Measurements from ENCODE around the gene ZNF407. TPM values are rescaled to one million over a fixed set of nuclear protein-coding genes. Genes with fewer than 3 reads are reported as not detected.

Gene ZNF407
- polyA plus RNA-seq, 1 experiment = 2.8 TPM

DNA sequence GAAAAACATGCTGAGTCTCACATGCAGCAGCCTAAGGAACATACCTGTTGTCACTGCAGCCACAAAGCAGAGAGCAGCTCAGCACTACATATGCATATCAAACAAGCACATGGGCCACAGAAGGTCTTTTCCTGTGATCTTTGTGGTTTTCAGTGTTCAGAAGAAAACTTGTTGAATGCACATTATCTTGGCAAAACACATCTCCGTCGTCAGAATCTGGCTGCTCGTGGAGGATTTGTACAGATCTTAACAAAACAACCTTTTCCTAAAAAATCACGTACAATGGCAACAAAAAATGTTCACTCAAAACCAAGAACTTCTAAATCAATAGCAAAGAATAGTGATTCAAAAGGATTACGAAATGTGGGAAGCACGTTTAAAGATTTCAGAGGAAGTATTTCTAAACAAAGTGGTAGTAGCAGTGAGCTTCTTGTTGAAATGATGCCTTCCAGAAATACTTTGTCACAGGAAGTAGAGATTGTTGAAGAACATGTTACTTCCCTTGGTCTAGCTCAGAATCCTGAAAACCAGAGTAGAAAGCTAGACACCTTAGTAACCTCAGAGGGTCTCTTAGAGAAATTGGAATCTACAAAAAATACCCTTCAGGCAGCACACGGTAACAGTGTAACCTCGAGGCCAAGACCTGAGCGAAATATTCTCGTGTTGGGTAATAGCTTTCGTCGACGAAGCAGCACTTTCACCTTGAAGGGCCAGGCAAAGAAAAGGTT lies 34.1 kb downstream of the ZNF407 start:
- ChIA-PET POLR2A (no interaction called here), CTCF (interaction anchor here (1.2 kb wide), 1 partner anchor 20 kb away, joined by 3 read pairs; no protein-coding TSS in a partner anchor)
- H3K4me3 ChIP-seq (ENCODE audit: low read depth, low read length) = no peak overlapping the region
- TF ChIP-seq, protein P1, sequence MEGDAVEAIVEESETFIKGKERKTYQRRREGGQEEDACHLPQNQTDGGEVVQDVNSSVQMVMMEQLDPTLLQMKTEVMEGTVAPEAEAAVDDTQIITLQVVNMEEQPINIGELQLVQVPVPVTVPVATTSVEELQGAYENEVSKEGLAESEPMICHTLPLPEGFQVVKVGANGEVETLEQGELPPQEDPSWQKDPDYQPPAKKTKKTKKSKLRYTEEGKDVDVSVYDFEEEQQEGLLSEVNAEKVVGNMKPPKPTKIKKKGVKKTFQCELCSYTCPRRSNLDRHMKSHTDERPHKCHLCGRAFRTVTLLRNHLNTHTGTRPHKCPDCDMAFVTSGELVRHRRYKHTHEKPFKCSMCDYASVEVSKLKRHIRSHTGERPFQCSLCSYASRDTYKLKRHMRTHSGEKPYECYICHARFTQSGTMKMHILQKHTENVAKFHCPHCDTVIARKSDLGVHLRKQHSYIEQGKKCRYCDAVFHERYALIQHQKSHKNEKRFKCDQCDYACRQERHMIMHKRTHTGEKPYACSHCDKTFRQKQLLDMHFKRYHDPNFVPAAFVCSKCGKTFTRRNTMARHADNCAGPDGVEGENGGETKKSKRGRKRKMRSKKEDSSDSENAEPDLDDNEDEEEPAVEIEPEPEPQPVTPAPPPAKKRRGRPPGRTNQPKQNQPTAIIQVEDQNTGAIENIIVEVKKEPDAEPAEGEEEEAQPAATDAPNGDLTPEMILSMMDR (IDR thresholded peaks at IDR 0.05; ENCODE audit: insufficient read depth, low read depth, low read length) = no peak
- H3K36me3 ChIP-seq (ENCODE audit: control insufficient read depth, insufficient read depth, low read length) = no peaks in the 10 kb centered on the region
- peak; percentile 75 for DNase-seq (ENCODE audit: low read depth)
- no peaks in the 10 kb centered on the region for H3K27me3 ChIP-seq (ENCODE audit: control insufficient read depth, insufficient read depth, low read length)

DNA sequence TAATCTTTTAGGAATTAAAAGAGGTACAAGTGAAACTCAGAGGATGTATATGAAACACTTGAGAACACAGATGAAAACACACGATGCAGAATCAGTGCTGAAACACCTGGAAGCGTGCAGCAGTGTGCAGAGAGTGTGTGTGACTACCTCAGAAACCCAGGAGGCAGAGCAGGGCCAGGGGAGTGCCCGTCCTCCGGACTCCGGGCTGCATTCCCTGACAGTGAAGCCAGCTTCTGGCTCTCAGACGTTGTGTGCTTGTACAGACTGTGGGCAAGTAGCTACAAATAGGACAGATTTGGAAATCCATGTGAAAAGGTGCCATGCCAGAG lies 34.6 kb downstream of the ZNF407 start:
- DNase-seq (ENCODE audit: low read depth) = no peak
- POLR2A ChIA-PET = no interaction called here
- Histone ChIP-seq H3K36me3 (ENCODE audit: control insufficient read depth, insufficient read depth, low read length) (no peaks in the 10 kb centered on the region), H3K27me3 (ENCODE audit: control insufficient read depth, insufficient read depth, low read length) (no peaks in the 10 kb centered on the region), H3K4me3 (ENCODE audit: low read depth, low read length) (no peak overlapping the region)
- TF ChIP-seq, protein P1 (IDR thresholded peaks at IDR 0.05; ENCODE audit: insufficient read depth, low read depth, low read length) = no peak
- CTCF ChIA-PET = interaction anchor here (1.2 kb wide), 1 partner anchor 20 kb away, joined by 3 read pairs; no protein-coding TSS in a partner anchor

DNA sequence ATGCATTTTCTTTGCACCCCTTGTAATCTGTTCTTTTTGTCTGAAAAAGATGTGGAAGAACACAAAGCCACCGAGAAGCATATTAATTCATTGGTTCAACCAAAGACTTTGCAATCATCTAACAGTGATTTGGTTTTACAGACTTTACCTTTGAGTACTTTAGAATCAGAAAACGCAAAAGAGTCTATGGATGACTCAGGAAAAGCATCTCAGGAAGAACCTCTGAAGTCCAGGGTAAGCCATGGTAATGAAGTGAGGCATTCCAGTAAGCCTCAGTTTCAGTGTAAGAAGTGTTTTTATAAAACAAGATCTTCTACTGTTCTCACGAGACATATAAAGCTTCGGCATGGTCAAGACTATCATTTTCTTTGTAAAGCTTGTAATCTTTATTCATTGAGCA lies 35.2 kb downstream of the ZNF407 start:
- DNase-seq (ENCODE audit: low read depth) = no peak

DNA sequence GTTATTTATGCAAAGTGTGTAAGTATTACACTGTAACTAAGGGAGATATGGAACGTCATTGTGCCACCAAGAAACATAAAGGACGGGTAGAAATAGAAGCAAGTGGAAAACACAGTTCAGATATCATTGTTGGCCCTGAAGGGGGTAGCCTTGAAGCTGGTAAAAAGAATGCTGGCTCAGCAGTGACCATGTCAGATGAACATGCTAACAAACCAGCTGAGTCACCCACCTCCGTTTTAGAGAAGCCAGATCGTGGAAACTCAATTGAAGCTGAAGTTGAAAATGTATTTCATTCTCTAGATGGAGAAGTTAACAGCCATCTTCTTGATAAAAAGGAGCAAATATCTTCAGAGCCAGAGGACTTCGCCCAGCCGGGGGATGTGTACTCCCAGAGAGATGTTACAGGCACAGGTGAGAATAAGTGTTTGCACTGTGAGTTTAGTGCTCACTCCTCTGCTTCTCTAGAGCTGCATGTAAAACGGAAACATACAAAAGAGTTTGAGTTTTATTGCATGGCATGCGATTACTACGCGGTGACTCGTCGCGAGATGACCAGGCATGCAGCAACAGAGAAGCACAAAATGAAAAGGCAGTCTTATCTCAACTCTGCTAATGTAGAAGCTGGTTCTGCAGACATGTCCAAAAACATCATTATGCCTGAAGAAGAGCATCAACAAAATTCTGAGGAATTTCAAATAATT lies 36.1 kb downstream of the ZNF407 start:
- H3K36me3 ChIP-seq (ENCODE audit: control insufficient read depth, insufficient read depth, low read length) = no peaks in the 10 kb centered on the region
- ChIA-PET POLR2A (no interaction called here), CTCF (no interaction called here)
- H3K4me3 ChIP-seq (ENCODE audit: low read depth, low read length) = no peak overlapping the region
- TF ChIP-seq, protein P1 (IDR thresholded peaks at IDR 0.05; ENCODE audit: insufficient read depth, low read depth, low read length) = no peak
- no peak for DNase-seq (ENCODE audit: low read depth)
- no peaks in the 10 kb centered on the region for H3K27me3 ChIP-seq (ENCODE audit: control insufficient read depth, insufficient read depth, low read length)

More for the DNA sequence above, 35.2 kb downstream of the ZNF407 start:
- Histone ChIP-seq H3K4me3 (ENCODE audit: low read depth, low read length) (no peak overlapping the region), H3K36me3 (ENCODE audit: control insufficient read depth, insufficient read depth, low read length) (no peaks in the 10 kb centered on the region), H3K27me3 (ENCODE audit: control insufficient read depth, insufficient read depth, low read length) (no peaks in the 10 kb centered on the region)
- TF ChIP-seq, protein P1 (IDR thresholded peaks at IDR 0.05; ENCODE audit: insufficient read depth, low read depth, low read length) = no peak
- CTCF ChIA-PET = interaction anchor here (1.2 kb wide), 1 partner anchor 19 kb away, joined by 3 read pairs; no protein-coding TSS in a partner anchor
- POLR2A ChIA-PET = no interaction called here

DNA sequence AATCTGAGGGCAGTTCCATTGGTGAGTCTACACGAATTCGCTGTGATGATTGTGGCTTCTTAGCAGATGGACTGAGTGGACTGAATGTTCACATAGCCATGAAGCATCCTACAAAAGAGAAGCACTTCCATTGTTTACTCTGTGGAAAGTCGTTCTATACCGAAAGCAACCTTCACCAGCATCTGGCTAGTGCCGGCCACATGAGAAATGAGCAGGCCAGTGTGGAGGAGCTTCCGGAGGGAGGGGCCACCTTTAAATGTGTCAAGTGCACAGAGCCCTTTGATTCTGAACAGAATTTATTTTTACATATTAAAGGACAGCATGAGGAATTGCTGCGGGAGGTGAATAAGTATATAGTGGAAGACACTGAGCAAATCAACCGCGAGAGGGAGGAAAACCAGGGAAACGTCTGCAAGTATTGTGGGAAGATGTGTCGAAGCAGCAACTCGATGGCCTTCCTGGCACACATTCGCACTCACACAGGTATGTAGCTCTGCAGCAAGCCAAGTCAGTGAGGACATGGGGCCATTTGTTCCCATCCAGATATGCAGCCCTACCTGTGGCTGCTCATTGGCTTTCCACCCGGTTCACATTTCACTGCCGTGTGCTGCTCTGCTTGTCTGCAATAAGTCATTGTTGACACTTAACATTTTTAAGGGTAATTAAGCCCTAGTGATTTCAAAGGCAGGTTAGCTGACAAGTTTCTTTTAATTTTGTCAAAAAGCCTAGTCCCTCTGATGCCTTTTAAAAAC lies 37.7 kb downstream of the ZNF407 start:
- TF ChIP-seq, protein P1 (IDR thresholded peaks at IDR 0.05; ENCODE audit: insufficient read depth, low read depth, low read length) = no peak
- Histone ChIP-seq H3K27me3 (ENCODE audit: control insufficient read depth, insufficient read depth, low read length) (no peaks in the 10 kb centered on the region), H3K36me3 (ENCODE audit: control insufficient read depth, insufficient read depth, low read length) (no peaks in the 10 kb centered on the region), H3K4me3 (ENCODE audit: low read depth, low read length) (no peak overlapping the region)
- CTCF ChIA-PET = no interaction called here
- POLR2A ChIA-PET = no interaction called here
- no peak for DNase-seq (ENCODE audit: low read depth)
